Activated CD4-positive, alpha-beta T cell treated with anti-CD3 and anti-CD28 coated beads for 24 hours (primary cell): ENCODE data around the gene CDK5RAP2.
"Not testable (repeated sequence)": the region's sequence is repeated elsewhere in the genome, so short reads cannot be mapped to it uniquely, and the experiment has no call there.

Experiments used
- DNase-seq, 2 donors: peaks; one replicate each; pipeline ENCODE4 v3.0.0-alpha.2; 2020; ENCODE audit warnings: low read depth in 2 of 2

The CDK5RAP2 gene

GRCh38 chr9:120544441-120544840 lies 35.5 kb downstream of the CDK5RAP2 start:
- DNase-seq: no peak

- no peak for DNase-seq
These were observed 37.1 kb downstream of the CDK5RAP2 start for GRCh38 chr9:120542701-120543490.

- no peak for DNase-seq
These were observed 38.0 kb downstream of the CDK5RAP2 start for GRCh38 chr9:120541921-120542320.

- DNase-seq: no peak
These were observed 40.0 kb downstream of the CDK5RAP2 start for GRCh38 chr9:120539951-120540350.

- DNase-seq: no peak
These were observed 41.6 kb downstream of the CDK5RAP2 start for GRCh38 chr9:120538339-120538738.

- DNase-seq: no peak
These were observed 42.9 kb downstream of the CDK5RAP2 start for GRCh38 chr9:120536949-120537640.

GRCh38 chr9:120536094-120536493 lies 43.9 kb downstream of the CDK5RAP2 start:
- DNase-seq: no peak

GRCh38 chr9:120534266-120534665 lies 45.7 kb downstream of the CDK5RAP2 start:
- DNase-seq: no peak

- no peak for DNase-seq
These were observed 47.1 kb downstream of the CDK5RAP2 start for GRCh38 chr9:120532891-120533290.

- no peak for DNase-seq
These were observed 47.5 kb downstream of the CDK5RAP2 start for GRCh38 chr9:120532475-120532874.

- DNase-seq: no peak
These were observed 48.2 kb downstream of the CDK5RAP2 start for GRCh38 chr9:120531683-120532300.

GRCh38 chr9:120530220-120530832 lies 49.6 kb downstream of the CDK5RAP2 start:
- not testable (repeated sequence) for DNase-seq

- no peak for DNase-seq
These were observed 51.1 kb downstream of the CDK5RAP2 start for GRCh38 chr9:120528829-120529228.

- no peak for DNase-seq
These were observed 51.6 kb downstream of the CDK5RAP2 start for GRCh38 chr9:120528327-120528726.

- no peak for DNase-seq
These were observed 53.4 kb downstream of the CDK5RAP2 start for GRCh38 chr9:120526534-120526933.

GRCh38 chr9:120524863-120525262 lies 55.1 kb downstream of the CDK5RAP2 start:
- no peak for DNase-seq

GRCh38 chr9:120524038-120524437 lies 55.9 kb downstream of the CDK5RAP2 start:
- no peak for DNase-seq

- no peak for DNase-seq
These were observed 57.4 kb downstream of the CDK5RAP2 start for GRCh38 chr9:120522558-120522957.

GRCh38 chr9:120522032-120522431 lies 57.9 kb downstream of the CDK5RAP2 start:
- DNase-seq: no peak

GRCh38 chr9:120521101-120521500 lies 58.9 kb downstream of the CDK5RAP2 start:
- DNase-seq: no peak

GRCh38 chr9:120515996-120516395 lies 64.0 kb downstream of the CDK5RAP2 start:
- not testable (repeated sequence) for DNase-seq

GRCh38 chr9:120515481-120515880 lies 64.5 kb downstream of the CDK5RAP2 start:
- DNase-seq: not testable (repeated sequence)
